GM19324 (cell line): ENCODE measurements around the gene ABHD14A.
"Not testable (repeated sequence)": the region's sequence is repeated elsewhere in the genome, so short reads cannot be mapped to it uniquely, and the experiment has no call there.

ENCODE experiments used
- ATAC-seq: cut with Tn5 transposase; IDR thresholded peaks from one replicate; pipeline ENCODE4 v1.9.1; 2021; ENCODE audit warnings: mild to moderate bottlenecking, moderate library complexity; ENCODE audit not compliant: unreplicated experiment, low FRiP score

The ABHD14A gene

DNA sequence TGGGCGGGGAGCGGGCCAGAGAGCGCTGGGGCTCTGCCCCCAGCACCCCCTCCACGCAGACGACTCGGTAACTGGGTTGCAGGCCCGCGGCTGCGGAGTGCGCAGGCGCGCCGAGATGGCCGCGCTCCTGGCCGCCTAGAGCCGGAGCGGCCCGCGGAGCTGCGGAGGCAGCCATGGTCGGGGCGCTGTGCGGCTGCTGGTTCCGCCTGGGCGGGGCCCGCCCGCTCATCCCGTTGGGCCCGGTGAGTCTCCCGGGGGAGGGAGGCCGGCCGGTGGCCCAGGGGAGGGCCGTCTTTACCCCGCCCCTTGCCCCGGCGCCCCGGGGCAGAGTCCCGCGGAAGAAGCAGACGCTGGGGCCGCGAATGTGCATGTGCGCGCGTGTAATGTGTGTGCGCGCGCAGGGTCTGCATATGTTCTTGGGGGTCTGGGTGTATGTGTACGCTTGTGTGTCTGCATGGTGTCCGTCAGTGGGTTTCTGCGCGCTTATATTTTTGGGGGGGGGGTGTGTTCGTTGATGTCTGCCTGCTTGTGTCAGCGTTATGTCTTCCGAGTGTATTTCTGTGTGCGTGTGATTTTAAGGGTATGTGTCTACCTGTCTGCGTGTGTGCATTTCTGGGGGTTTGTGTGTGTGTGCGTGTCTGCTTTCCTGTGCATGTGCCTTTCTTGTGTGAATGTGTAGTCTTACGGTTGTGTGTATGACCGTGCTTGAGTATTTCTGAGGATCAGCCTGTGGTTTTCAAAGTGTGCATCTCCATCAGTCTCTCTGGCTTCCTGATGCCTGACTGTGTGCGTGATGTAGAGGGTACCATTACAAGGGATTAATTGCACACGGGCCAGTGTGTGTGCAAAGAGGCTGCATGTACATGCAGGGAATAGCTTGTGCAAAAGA lies at the start of gene ABHD14A:
Gene ABHD14A (plus strand): TSS at position 102 of the 889 bp plus-strand sequence. CDS start 72 bp downstream, at position 174.
- peak; percentile 67 for ATAC-seq

GRCh38 chr3:51927061-51927977 lies 47.5 kb upstream of the ABHD14A start:
- no peak for ATAC-seq

- ATAC-seq, result no peak
These were observed 46.4 kb upstream of the ABHD14A start for GRCh38 chr3:51928438-51928837.

DNA sequence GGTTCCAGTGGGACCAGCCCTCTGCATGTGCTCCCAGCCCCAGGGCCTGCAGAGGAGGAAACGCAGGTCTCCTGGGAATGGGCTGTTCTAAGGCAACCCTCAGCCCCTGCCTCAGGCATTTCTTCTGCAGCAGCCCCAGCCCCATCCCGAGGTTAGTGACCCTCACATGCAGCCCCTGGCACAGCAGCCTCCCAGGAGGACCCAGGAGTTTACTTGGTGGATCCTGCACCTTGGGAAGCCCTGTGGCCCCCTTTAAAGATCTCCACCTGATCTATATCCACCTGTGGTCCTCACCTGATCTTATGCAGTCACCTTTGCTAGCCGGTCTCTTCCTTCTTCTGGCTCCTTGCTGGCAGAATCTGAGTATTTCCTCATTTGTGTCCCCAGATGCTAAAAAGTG lies 45.9 kb upstream of the ABHD14A start:
- not testable (repeated sequence) for ATAC-seq

- ATAC-seq, result no peak
These were observed 45.4 kb upstream of the ABHD14A start for GRCh38 chr3:51929420-51930003.

DNA sequence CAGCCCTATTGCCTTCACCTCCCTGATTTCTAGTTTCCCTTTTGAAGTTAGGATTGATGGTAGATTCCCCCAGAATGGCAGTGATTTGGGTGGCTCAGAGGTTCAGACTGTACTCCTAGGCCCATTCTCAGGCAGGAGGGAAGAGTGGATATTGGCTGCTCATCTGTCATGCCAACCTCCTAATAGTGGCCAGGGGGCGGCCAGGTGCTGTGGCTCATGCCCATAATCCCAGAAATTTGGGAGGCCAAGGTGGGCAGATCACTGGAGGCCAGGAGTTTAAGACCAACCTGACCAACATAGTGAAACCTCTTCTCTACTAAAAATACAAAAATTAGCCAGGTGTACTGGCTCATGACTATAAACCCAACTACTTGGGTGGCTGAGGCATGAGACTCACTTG lies 44.4 kb upstream of the ABHD14A start:
- ATAC-seq, result no peak

DNA sequence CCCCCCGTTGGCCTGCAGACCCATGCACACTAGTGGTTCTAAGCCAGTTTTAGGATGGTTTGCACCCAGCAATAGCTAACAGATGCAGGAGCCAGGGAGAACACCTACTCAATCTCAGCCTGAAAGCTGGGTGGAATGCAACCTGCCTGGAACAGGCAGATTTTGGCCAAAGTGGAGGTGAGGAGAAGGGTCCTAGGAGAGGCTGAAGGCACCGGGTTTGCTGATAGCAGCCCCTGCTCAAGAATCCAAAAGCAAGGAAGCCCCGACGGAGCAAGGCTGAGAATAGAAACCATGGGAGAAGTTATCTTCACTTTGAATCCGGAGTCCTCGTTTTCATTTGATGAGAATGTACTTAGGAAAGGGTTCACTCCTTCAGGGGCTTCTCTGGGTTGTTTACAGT lies 43.1 kb upstream of the ABHD14A start:
- ATAC-seq, result no peak

DNA sequence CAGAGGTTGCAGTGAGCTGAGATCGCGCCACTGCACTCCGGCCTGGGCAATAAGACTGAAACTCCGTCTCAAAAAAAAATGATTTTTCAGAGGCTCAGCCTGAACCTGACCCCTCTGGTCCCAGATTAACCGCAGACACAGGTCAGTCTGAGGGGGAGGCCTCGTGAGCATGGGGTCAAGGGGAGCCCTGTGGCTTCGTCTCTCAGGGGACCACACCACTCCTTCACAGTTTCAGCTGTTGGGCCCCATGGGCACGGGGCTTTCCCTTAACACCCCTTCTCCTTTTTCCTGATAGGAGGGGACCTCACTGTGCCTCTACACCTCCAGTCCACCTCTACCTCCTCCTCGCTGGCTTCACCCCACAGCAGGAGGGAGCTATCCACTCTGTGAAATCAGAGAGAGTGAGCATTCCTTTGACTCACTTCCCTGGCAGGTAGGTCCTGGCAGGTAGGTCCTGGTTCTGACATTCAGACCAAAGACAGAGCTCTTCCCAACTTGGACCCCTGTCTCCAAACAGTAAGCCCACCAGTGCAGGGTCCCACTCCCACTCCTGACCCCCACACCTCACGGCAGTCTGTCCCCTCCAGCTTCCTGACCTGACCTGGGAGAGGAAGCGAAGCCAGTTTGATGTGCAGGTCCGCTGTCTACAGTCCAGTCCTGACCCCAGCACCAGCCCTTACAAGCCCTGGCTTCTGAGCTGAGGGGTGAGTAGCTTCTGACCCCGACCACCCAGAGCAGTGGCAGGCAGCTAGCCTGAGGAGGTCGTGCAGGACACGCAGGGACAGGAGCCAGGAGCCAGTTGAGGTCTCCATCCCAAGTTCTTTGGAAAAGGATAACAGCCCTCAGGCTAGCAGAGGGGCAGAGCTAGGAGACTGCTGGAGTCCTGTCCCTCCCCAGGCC lies 42.1 kb upstream of the ABHD14A start:
- no peak for ATAC-seq

GRCh38 chr3:51933471-51934138 lies 41.3 kb upstream of the ABHD14A start:
- ATAC-seq, result no peak

DNA sequence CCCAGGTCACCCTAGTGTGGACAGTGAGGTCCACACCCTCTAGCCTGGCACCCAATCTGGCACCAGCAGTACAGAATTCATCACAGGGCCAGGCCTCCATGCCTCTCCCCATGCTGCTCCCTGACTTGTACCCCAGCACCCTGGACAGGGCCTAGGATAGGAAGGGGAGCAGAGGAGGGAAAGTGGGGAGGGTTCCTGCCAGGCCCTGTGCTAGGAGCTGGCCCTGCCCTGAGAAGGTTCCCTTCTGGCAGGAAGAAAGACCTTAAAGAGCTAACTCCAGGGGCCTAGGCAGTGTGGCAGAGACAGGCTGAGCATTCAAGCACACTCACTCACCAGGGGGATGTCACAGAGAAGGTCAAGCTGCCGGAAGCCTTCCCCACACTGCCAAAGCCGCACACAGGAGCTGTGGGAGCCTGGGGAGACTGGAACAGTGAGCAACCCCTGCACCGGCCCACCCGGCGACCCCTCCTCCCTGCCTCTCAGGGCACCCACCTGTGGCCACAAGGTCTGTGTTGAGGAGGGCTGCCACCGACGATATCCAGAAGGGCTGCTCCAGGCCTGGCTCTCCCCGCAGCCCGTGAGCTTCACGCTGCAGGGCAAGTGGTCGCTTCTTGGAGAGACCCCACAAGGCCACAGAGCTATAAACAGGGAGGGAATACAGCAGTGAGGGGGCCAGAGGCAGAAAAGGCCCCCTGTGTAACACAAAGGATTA lies 40.6 kb upstream of the ABHD14A start:
- ATAC-seq, result no peak

- ATAC-seq, result no peak
These were observed 39.6 kb upstream of the ABHD14A start for GRCh38 chr3:51934991-51935885.

GRCh38 chr3:51935886-51936755 lies 38.7 kb upstream of the ABHD14A start:
- ATAC-seq, result no peak

DNA sequence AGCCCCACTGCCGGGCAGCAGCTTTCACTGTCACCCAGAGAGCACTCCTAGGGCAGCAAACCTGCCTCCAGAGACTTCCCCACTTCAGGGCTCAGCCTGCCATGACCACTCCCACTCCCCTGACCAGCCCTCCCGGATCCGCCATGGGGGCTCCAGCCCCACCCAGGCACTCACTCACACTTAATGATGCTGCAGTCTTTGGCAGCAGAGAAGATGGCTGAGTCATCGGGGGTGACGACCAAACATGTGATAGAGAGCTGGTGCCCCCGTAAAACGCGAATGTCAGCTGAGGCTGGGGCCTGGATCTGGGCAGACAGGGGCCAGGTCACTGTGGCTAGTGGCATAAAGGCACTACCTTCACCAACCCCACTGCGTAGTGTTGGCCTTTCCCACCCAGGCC lies 37.9 kb upstream of the ABHD14A start:
- ATAC-seq, result no peak

GRCh38 chr3:51937611-51938450 lies 37.0 kb upstream of the ABHD14A start:
- ATAC-seq, result no peak

DNA sequence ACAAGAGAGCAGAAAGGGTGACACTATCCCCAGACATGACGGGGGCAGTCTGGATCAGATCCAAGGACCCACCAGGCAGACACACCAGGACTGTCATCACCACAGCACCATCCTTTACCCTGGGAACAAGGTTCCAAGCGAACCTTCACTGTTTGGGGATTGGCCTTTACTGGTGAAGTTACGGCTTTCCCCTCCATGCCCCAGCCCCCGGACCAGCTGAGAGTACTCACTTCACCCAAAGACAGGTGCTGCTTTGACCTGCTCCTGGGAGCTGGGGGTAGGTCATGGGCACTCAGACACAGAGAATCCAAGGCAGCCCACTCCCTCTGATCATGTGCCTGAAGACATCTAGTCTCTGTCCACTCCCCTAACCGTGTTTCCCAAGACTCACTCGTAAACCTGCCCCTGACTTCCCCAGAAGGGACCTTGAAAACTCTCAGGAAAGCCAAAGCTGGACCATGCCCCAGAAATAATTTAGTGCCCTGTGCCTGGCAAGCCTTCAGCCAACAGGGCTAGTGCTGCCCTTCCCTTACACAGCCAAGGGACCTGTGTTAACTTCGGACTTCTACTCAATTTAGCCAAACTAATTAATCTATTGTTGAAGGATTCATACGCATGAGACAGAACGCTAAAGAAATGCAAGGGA lies 36.0 kb upstream of the ABHD14A start:
- ATAC-seq, result no peak
